ENCODE measurements around the gene SMIM12.

- TF ChIP-seq GATA3 (IDR thresholded peaks at IDR 0.05; ENCODE audit: low read depth, low read length), result no peak
- no peak for TF ChIP-seq GATA2 (IDR thresholded peaks at IDR 0.05; ENCODE audit: low read depth, low read length)
Observed at GRCh38 chr1:34851431-34852105, 8.0 kb downstream of the SMIM12 start.
